Naive thymus-derived CD4-positive, alpha-beta T cell (primary cell): ENCODE results near the gene TARP.

ENCODE experiments used
- ATAC-seq: fragments of 150-1000 bp; cut with Tn5 transposase; 2 replicates; pipeline ENCODE4 v1.10.0; 2021; ENCODE audit warnings: mild to moderate bottlenecking, moderate library complexity
- CTCF ChIA-PET: fragments of 350-600 bp; sonication (Branson Sonifier 250); formaldehyde crosslinking; loops from one replicate; lab custom pipeline; 2021; ENCODE audit warnings: antibody characterized with exemption; lab: Charles Lee
- POLR2A ChIA-PET: fragments of 350-600 bp; sonication (Branson Sonifier 250); formaldehyde crosslinking; loops from one replicate; lab custom pipeline; 2021; ENCODE audit warnings: antibody characterized with exemption, inconsistent platforms; lab: Charles Lee
- DNase-seq, 9 donors: peaks; one replicate each; pipeline versions ENCODE4 v3.0.0 to v3.0.0-alpha.2; 2020 to 2022; ENCODE audit warnings: mixed read lengths in 1 of 9
- H3K27ac ChIP-seq: one replicate; pipeline ENCODE4 v1.7.0; 2013; ENCODE audit warnings: mild to moderate bottlenecking, low read depth, low read length, moderate library complexity
- H3K27me3 ChIP-seq, 2 donors: one replicate each; pipeline ENCODE4 v1.7.0; 2013; ENCODE audit warnings: low read length in 2 of 2, mild to moderate bottlenecking in 2 of 2, moderate library complexity in 2 of 2; ENCODE audit not compliant: control insufficient read depth in 2 of 2, insufficient read depth in 2 of 2
- H3K36me3 ChIP-seq, 3 experiments: 1 replicate in 2 of 3; 2 replicates in 1 of 3; pipeline ENCODE4 v1.7.0; 2013; ENCODE audit warnings: low read length in 3 of 3, mild to moderate bottlenecking in 3 of 3, moderate library complexity in 1 of 3; ENCODE audit not compliant: insufficient read depth in 3 of 3, control insufficient read depth in 2 of 3
- H3K4me1 ChIP-seq, 2 donors: one replicate each; pipeline ENCODE4 v1.7.0; 2013; ENCODE audit warnings: low read length in 2 of 2, mild to moderate bottlenecking in 2 of 2, moderate library complexity in 1 of 2; ENCODE audit not compliant: control insufficient read depth in 2 of 2, insufficient read depth in 2 of 2
- H3K4me3 ChIP-seq: 2 replicates; pipeline ENCODE4 v1.7.0; 2013; ENCODE audit warnings: mild to moderate bottlenecking, low read length
- H3K9me3 ChIP-seq, 3 experiments: 1 replicate in 2 of 3; 2 replicates in 1 of 3; pipeline ENCODE4 v1.7.0; 2013; ENCODE audit warnings: low read length in 3 of 3; ENCODE audit not compliant: control insufficient read depth in 2 of 3
- H3K27ac Mint-ChIP-seq, 9 donors: one replicate each; pipeline ENCODE4 v1.8.0; 2020 to 2022; ENCODE audit warnings: mixed read lengths in 9 of 9, mild to moderate bottlenecking in 8 of 9, moderate library complexity in 5 of 9, inconsistent platforms in 2 of 9
- H3K27me3 Mint-ChIP-seq, 5 donors: one replicate each; pipeline ENCODE4 v1.8.0; 2021 to 2022; ENCODE audit warnings: mixed read lengths in 5 of 5, mild to moderate bottlenecking in 1 of 5
- H3K36me3 Mint-ChIP-seq, 5 donors: one replicate each; pipeline ENCODE4 v1.8.0; 2020 to 2022; ENCODE audit warnings: mixed read lengths in 5 of 5, mild to moderate bottlenecking in 3 of 5, inconsistent platforms in 1 of 5
- H3K4me1 Mint-ChIP-seq, 7 donors: one replicate each; pipeline ENCODE4 v1.8.0; 2020 to 2022; ENCODE audit warnings: mixed read lengths in 7 of 7, mild to moderate bottlenecking in 3 of 7, inconsistent platforms in 1 of 7
- H3K4me3 Mint-ChIP-seq, 10 donors: one replicate each; pipeline ENCODE4 v1.8.0; 2020 to 2022; ENCODE audit warnings: mild to moderate bottlenecking in 10 of 10, mixed read lengths in 10 of 10, moderate library complexity in 6 of 10, inconsistent platforms in 2 of 10
- H3K9me3 Mint-ChIP-seq, 11 donors: one replicate each; pipeline ENCODE4 v1.8.0; 2020 to 2022; ENCODE audit warnings: mixed read lengths in 11 of 11, mild to moderate bottlenecking in 4 of 11, inconsistent platforms in 1 of 11, moderate library complexity in 1 of 11
- intact Hi-C, 2 donors: fragments of 100-400 bp; cut with micrococcal nuclease; formaldehyde crosslinking; loops; one replicate each; pipeline ENCODE4 v1.15.1; 2023

The TARP gene

GRCh38 chr7:38319873-38320272 lies 46.4 kb upstream of the TARP start:
- no peaks in the 10 kb centered on the region for H3K36me3 Mint-ChIP-seq
- Histone ChIP-seq H3K27me3 (no peaks in the 10 kb centered on the region), H3K4me3 (no peak overlapping the region), H3K4me1 (peaks cover 23 to 24% of the 10 kb centered on the region in 2 donors), H3K9me3 (no peaks in the 10 kb centered on the region), H3K27ac (no peak overlapping the region), H3K36me3 (no peaks in the 10 kb centered on the region)
- peak overlapping the region; percentile 33 to 92 (median 78) for H3K27ac Mint-ChIP-seq
- intact Hi-C loops: loop anchor here (1.0 to 5.0 kb wide), 7 partner anchors 15 to 213 kb away; partner anchors contain the start of gene TARP (in 1 of the 2)
- H3K9me3 Mint-ChIP-seq: no peaks in the 10 kb centered on the region
- no peak for DNase-seq
- no peaks in the 10 kb centered on the region for H3K27me3 Mint-ChIP-seq
- no peak for ATAC-seq
- CTCF ChIA-PET: interaction anchor here (1.0 to 4.7 kb wide), 8 partner anchors 11 to 215 kb away, joined by 3 to 30 read pairs (median 6); no protein-coding TSS in a partner anchor
- H3K4me1 Mint-ChIP-seq: peaks cover 5 to 50% (median 32%) of the 10 kb centered on the region in 7 donors
- POLR2A ChIA-PET: interaction anchor here (1.7 to 2.2 kb wide), 3 partner anchors 10 to 20 kb away, joined by 5 to 7 read pairs (median 6); no protein-coding TSS in a partner anchor
- peak overlapping the region in 9 of 10 donors; percentile 18 to 70 (median 39) for H3K4me3 Mint-ChIP-seq

GRCh38 chr7:38318803-38319416 lies 45.5 kb upstream of the TARP start:
- Mint-ChIP-seq H3K27me3 (no peaks in the 10 kb centered on the region), H3K4me1 (peaks cover 5 to 50% (median 32%) of the 10 kb centered on the region in 7 donors), H3K36me3 (no peaks in the 10 kb centered on the region), H3K27ac (peak overlapping the region; percentile 34 to 92 (median 81)), H3K9me3 (no peaks in the 10 kb centered on the region), H3K4me3 (peak overlapping the region in 8 of 10 donors; percentile 2 to 77 (median 46))
- ATAC-seq (peak; percentile 58), DNase-seq (no peak)
- ChIA-PET CTCF (interaction anchor here (1.0 to 4.7 kb wide), 8 partner anchors 12 to 214 kb away, joined by 3 to 30 read pairs (median 6); no protein-coding TSS in a partner anchor), POLR2A (interaction anchor here (1.2 to 2.2 kb wide), 3 partner anchors 10 to 18 kb away, joined by 3 to 7 read pairs (median 6); no protein-coding TSS in a partner anchor)
- Histone ChIP-seq H3K36me3 (no peaks in the 10 kb centered on the region), H3K27me3 (no peaks in the 10 kb centered on the region), H3K4me3 (no peak overlapping the region), H3K9me3 (no peaks in the 10 kb centered on the region), H3K4me1 (peaks cover 23 to 24% of the 10 kb centered on the region in 2 donors), H3K27ac (no peak overlapping the region)
- intact Hi-C loops: loop anchor here (1.0 to 5.0 kb wide), 7 partner anchors 14 to 212 kb away; partner anchors contain the start of gene TARP (in 1 of the 2)

GRCh38 chr7:38318241-38318640 lies 44.8 kb upstream of the TARP start:
- Mint-ChIP-seq H3K4me1 (peaks cover 5 to 46% (median 30%) of the 10 kb centered on the region in 7 donors), H3K27ac (peak overlapping the region in 8 of 9 donors; percentile 34 to 92 (median 80)), H3K36me3 (no peaks in the 10 kb centered on the region), H3K9me3 (no peaks in the 10 kb centered on the region), H3K27me3 (no peaks in the 10 kb centered on the region), H3K4me3 (peak overlapping the region in 9 of 10 donors; percentile 6 to 77 (median 48))
- DNase-seq: no peak
- CTCF ChIA-PET: interaction anchor here (1.2 to 4.7 kb wide), 5 partner anchors 13 to 102 kb away, joined by 3 to 30 read pairs (median 8); no protein-coding TSS in a partner anchor
- POLR2A ChIA-PET: interaction anchor here (1.2 to 2.2 kb wide), 3 partner anchors 9 to 17 kb away, joined by 3 to 7 read pairs (median 6); no protein-coding TSS in a partner anchor
- no peaks in the 10 kb centered on the region for H3K27me3 ChIP-seq
- no peaks in the 10 kb centered on the region for H3K36me3 ChIP-seq
- no peak overlapping the region for H3K4me3 ChIP-seq
- peak; percentile 13 for ATAC-seq
- H3K9me3 ChIP-seq: no peaks in the 10 kb centered on the region
- peaks cover 24% of the 10 kb centered on the region in 2 donors for H3K4me1 ChIP-seq
- no peak overlapping the region for H3K27ac ChIP-seq
- intact Hi-C loops: loop anchor here in 1 of 2 donors (2.0 to 5.0 kb wide), 3 partner anchors 13 to 95 kb away; partner anchors contain the start of gene TARP

GRCh38 chr7:38317515-38317914 lies 44.1 kb upstream of the TARP start:
- Mint-ChIP-seq H3K4me3 (peak overlapping the region in 4 of 10 donors; percentile 24 to 77 (median 60)), H3K9me3 (no peaks in the 10 kb centered on the region), H3K36me3 (no peaks in the 10 kb centered on the region), H3K27me3 (no peaks in the 10 kb centered on the region), H3K4me1 (peaks cover 5 to 48% (median 30%) of the 10 kb centered on the region in 7 donors), H3K27ac (peak overlapping the region in 5 of 9 donors; percentile 1 to 92 (median 60))
- DNase-seq: no peak
- POLR2A ChIA-PET: interaction anchor here (2.2 kb wide), 1 partner anchor 9 kb away, joined by 7 read pairs; no protein-coding TSS in a partner anchor
- CTCF ChIA-PET: interaction anchor here (1.2 to 4.7 kb wide), 3 partner anchors 13 to 101 kb away, joined by 3 to 30 read pairs (median 20); no protein-coding TSS in a partner anchor
- Histone ChIP-seq H3K9me3 (no peaks in the 10 kb centered on the region), H3K27me3 (no peaks in the 10 kb centered on the region), H3K27ac (no peak overlapping the region), H3K4me3 (peak overlapping the region; percentile 24), H3K36me3 (no peaks in the 10 kb centered on the region), H3K4me1 (peaks cover 24 to 26% of the 10 kb centered on the region in 2 donors)
- peak; percentile 74 for ATAC-seq
- intact Hi-C loops: loop anchor here in 1 of 2 donors (5.0 kb wide), 1 partner anchor 45 kb away; the partner anchor contains the start of gene TARP

- no peak for DNase-seq
- Histone ChIP-seq H3K27ac (no peak overlapping the region), H3K4me3 (no peak overlapping the region), H3K4me1 (peaks cover 24 to 25% of the 10 kb centered on the region in 2 donors), H3K27me3 (no peaks in the 10 kb centered on the region), H3K36me3 (no peaks in the 10 kb centered on the region), H3K9me3 (no peaks in the 10 kb centered on the region)
- intact Hi-C loops: loop anchor here in 1 of 2 donors (5.0 kb wide), 1 partner anchor 45 kb away; the partner anchor contains the start of gene TARP
- ChIA-PET POLR2A (no interaction called here), CTCF (no interaction called here)
- Mint-ChIP-seq H3K4me1 (peaks cover 5 to 48% (median 25%) of the 10 kb centered on the region in 7 donors), H3K9me3 (no peaks in the 10 kb centered on the region), H3K4me3 (peak overlapping the region in 1 of 10 donors; percentile 71), H3K27ac (peak overlapping the region in 1 of 9 donors; percentile 92), H3K27me3 (no peaks in the 10 kb centered on the region), H3K36me3 (no peaks in the 10 kb centered on the region)
- no peak for ATAC-seq
Measured at GRCh38 chr7:38316733-38317360, 43.4 kb upstream of the TARP start.

- Mint-ChIP-seq H3K36me3 (no peaks in the 10 kb centered on the region), H3K4me3 (no peak overlapping the region), H3K4me1 (peaks cover 5 to 35% (median 17%) of the 10 kb centered on the region in 7 donors), H3K27ac (no peak overlapping the region), H3K9me3 (no peaks in the 10 kb centered on the region), H3K27me3 (no peaks in the 10 kb centered on the region)
- ATAC-seq (no peak), DNase-seq (no peak)
- no peak overlapping the region for H3K27ac ChIP-seq
- H3K9me3 ChIP-seq: no peaks in the 10 kb centered on the region
- H3K27me3 ChIP-seq: no peaks in the 10 kb centered on the region
- CTCF ChIA-PET: no interaction called here
- peaks cover 14 to 16% of the 10 kb centered on the region in 2 donors for H3K4me1 ChIP-seq
- no peaks in the 10 kb centered on the region for H3K36me3 ChIP-seq
- H3K4me3 ChIP-seq: no peak overlapping the region
- intact Hi-C loops: loop anchor here in 1 of 2 donors (5.0 kb wide), 1 partner anchor 43 kb away; the partner anchor contains the start of gene TARP
- POLR2A ChIA-PET: interaction anchor here (0.6 kb wide), 1 partner anchor 80 kb away, joined by 3 read pairs; no protein-coding TSS in a partner anchor
Measured at GRCh38 chr7:38315410-38315809, 42.0 kb upstream of the TARP start.
